GM12872 (cell line): ENCODE data around the gene PXYLP1.

Experiments
- TF ChIP-seq, protein P1 (sequence below): IDR thresholded peaks from 3 replicates; pipeline ENCODE4 v1.5.1; 2011; ENCODE audit warnings: low read depth, mild to moderate bottlenecking, low read length, moderate library complexity; ENCODE audit not compliant: insufficient read depth

The PXYLP1 gene

GRCh38 chr3:141260630-141260927 is 29.0 kb downstream of the PXYLP1 start:
- TF ChIP-seq, protein P1, sequence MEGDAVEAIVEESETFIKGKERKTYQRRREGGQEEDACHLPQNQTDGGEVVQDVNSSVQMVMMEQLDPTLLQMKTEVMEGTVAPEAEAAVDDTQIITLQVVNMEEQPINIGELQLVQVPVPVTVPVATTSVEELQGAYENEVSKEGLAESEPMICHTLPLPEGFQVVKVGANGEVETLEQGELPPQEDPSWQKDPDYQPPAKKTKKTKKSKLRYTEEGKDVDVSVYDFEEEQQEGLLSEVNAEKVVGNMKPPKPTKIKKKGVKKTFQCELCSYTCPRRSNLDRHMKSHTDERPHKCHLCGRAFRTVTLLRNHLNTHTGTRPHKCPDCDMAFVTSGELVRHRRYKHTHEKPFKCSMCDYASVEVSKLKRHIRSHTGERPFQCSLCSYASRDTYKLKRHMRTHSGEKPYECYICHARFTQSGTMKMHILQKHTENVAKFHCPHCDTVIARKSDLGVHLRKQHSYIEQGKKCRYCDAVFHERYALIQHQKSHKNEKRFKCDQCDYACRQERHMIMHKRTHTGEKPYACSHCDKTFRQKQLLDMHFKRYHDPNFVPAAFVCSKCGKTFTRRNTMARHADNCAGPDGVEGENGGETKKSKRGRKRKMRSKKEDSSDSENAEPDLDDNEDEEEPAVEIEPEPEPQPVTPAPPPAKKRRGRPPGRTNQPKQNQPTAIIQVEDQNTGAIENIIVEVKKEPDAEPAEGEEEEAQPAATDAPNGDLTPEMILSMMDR = no peak

GRCh38 chr3:141261472-141262307 is 30.1 kb downstream of the PXYLP1 start:
- TF ChIP-seq, protein P1 = no peak

DNA sequence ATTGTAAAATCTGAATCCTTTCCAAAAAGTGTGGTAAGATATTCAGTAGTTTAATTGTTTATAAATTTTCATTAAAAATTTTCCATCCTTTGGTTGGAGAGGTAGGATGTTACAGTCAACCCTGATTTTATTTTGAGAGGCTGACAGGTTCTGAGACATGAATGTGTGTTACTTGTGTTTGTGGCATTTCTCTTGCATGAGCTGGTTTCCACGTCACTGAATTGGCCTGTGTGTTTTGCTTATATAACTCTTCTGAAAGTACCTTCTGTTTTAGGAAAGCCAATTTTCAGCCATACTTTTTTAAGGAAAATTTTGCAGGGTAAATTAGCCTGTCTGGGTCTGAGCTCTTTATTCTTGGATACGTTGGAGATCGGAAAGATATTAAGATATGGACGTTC is 30.7 kb downstream of the PXYLP1 start:
- TF ChIP-seq, protein P1 = no peak

- TF ChIP-seq, protein P1 = no peak
Measured at GRCh38 chr3:141266186-141266585, 34.6 kb downstream of the PXYLP1 start.

- TF ChIP-seq, protein P1 = no peak
Measured at GRCh38 chr3:141266797-141267555, 35.4 kb downstream of the PXYLP1 start.

GRCh38 chr3:141267629-141268028 is 36.0 kb downstream of the PXYLP1 start:
- TF ChIP-seq, protein P1 = no peak

- TF ChIP-seq, protein P1 = no peak
Measured at GRCh38 chr3:141268306-141268705, 36.7 kb downstream of the PXYLP1 start.
